GM10266 (cell line): ENCODE measurements around the gene TMBIM4.

Experiments used
- DNase-seq: peaks from one replicate; pipeline ENCODE4 v3.0.0; 2012; ENCODE audit errors: extremely low spot score
- CTCF ChIP-seq: IDR thresholded peaks from 2 replicates; pipeline ENCODE4 v1.5.1; 2012; ENCODE audit warnings: mild to moderate bottlenecking, low read depth; ENCODE audit not compliant: control insufficient read depth, insufficient read depth; ENCODE audit errors: missing control alignments

Gene TMBIM4

GRCh38 chr12:66164349-66164821 lies 5.4 kb downstream of the TMBIM4 start:
- no peak for TF ChIP-seq CTCF
- no peak for DNase-seq

DNA sequence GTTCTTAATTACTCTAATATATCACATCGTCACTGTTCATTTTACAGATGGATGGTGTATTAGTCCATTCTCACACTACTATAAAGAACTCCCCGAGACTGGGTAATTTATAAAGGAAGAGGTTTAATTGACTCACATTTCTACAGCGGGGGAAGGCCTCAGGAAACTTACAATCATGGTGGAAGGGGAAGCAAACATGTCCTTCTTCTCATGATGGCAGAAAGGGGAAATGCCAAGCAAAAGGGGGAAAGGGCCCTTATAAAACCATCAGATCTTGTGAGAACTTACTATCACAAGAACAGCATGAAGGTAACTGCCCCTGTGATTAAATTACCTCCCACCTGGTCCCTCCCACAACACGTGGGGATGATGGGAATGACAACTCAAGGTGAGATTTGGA lies 6.5 kb downstream of the TMBIM4 start:
- no peak for TF ChIP-seq CTCF
- no peak for DNase-seq

DNA sequence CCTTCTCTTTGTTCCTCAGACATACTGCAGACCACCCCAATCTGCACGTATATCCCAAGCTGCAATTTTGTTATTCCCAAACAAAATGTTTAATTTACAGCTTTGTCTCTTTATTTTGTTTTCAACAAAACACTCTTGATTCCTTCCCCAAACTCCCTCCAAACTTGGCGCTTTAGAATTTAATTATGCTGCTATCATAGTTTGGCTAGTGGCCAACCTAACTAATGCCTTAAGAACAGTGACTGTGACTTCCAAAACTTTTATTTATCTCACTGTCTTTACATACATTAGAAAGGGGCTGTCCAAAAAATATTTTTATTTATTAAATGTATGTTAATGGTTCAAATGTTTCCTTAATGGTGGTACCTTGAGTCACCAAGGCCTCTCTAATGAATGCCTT lies 7.1 kb downstream of the TMBIM4 start:
- TF ChIP-seq CTCF: no peak
- no peak for DNase-seq

DNA sequence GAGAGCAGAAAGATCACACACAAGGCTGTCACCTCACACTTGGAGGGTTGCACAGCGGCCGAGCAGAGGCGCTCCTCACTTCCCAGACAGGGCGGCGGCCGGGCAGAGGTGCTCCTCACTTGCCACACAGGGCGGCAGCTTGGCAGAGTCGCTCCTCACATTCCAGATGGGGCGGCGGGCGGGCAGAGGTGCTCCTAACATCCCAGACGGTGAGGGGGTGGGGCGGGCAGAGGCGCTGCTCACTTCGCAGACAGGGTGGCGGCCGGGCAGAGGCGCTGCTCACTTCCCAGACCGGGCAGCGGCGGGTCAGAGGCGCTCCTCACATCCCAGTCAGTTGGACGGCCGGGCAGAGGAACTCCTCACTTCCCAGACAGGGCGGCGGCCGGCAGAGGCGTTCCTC lies 9.1 kb downstream of the TMBIM4 start:
- no peak for TF ChIP-seq CTCF

DNA sequence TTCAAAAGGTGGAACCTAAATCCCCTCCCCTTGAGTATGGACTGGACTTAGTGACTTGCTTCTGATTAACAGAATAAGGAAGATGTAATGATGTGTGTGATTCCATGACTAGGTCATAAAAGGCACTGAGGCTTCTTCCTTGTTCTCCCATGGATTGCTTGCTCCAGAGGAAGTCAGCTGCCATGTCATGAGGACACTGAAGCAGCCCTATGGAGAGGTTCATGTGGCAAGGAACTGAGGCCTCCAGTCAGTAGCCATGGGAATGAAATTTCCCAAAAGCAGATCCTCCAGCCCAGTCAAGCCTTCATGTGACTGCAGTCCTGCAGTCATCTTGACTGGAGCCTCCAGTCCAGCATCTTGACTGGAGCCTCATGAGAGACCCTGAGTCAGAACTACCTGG lies 10.7 kb downstream of the TMBIM4 start:
- DNase-seq: no peak
- TF ChIP-seq CTCF: no peak

More for the DNA sequence above, 9.1 kb downstream of the TMBIM4 start:
- no peak for DNase-seq

DNA sequence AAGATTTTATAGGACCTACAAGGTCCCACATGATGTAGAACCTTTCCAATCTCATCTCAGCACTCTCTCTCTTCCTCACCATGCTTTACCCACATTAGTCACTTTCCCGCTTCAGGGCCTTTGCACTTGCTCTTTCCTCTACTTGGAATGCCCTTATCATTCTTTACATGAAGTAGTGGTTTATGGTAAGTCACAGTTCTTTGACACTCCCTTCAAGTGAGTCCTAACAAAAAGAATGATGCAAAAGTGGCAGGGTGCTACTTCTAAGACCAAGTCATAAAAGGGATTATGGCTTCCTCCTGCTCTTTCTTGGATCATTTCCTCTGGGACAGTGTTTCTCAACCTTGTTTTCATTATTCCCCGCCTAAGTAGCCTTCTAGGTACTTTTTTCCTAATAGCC lies 13.1 kb downstream of the TMBIM4 start:
- no peak for TF ChIP-seq CTCF
- DNase-seq: no peak

- no peak for DNase-seq
- no peak for TF ChIP-seq CTCF
Measured at GRCh38 chr12:66154776-66155175, 15.0 kb downstream of the TMBIM4 start.
